ENCODE results near the gene CDCA8. TPM values are rescaled to one million over a fixed set of nuclear protein-coding genes. Genes with fewer than 3 reads are reported as not detected.

The CDCA8 gene
- total RNA-seq, 4 donors from 2014 or later: 0.26 to 0.42 (median 0.40) TPM; not detected in 1

DNA sequence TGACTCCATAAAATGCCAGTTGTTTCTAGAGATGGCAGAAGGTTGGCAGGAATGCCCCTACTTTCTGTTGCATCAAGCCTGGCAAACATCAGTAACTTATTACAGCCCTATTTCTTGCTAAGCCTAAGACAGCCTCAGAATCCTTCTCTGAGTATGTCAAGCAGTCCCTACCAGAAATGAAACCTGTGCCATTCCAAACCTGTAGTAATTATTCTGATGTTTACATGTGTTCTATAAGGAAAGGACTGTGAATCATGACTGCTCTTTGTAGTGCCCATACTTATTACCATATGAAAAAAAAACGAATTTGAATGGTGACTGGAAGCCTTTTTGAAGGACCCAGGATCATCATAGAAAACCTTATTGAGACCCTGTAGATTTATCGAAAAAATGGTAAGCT, 5.4 kb downstream of the CDCA8 start:
- DNase-seq (ENCODE audit: extremely low spot score): no peak
- Histone ChIP-seq H3K27ac (replicated peaks in 1 of 4) (no peak overlapping the region), H3K9me3 (no peaks in the 10 kb centered on the region), H3K4me1 (peaks cover 3 to 4% (median 4%) of the 10 kb centered on the region in 4 donors), H3K4me3 (no peak overlapping the region), H3K36me3 (no peaks in the 10 kb centered on the region), H3K27me3 (no peaks in the 10 kb centered on the region)
- TF ChIP-seq POLR2AphosphoS5 (IDR thresholded peaks at IDR 0.05): no peak
- TF ChIP-seq EP300 (IDR thresholded peaks at IDR 0.05): no peak
- TF ChIP-seq POLR2A (IDR thresholded peaks at IDR 0.05; ENCODE audit: low read depth): no peak
- TF ChIP-seq, protein P1, sequence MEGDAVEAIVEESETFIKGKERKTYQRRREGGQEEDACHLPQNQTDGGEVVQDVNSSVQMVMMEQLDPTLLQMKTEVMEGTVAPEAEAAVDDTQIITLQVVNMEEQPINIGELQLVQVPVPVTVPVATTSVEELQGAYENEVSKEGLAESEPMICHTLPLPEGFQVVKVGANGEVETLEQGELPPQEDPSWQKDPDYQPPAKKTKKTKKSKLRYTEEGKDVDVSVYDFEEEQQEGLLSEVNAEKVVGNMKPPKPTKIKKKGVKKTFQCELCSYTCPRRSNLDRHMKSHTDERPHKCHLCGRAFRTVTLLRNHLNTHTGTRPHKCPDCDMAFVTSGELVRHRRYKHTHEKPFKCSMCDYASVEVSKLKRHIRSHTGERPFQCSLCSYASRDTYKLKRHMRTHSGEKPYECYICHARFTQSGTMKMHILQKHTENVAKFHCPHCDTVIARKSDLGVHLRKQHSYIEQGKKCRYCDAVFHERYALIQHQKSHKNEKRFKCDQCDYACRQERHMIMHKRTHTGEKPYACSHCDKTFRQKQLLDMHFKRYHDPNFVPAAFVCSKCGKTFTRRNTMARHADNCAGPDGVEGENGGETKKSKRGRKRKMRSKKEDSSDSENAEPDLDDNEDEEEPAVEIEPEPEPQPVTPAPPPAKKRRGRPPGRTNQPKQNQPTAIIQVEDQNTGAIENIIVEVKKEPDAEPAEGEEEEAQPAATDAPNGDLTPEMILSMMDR (IDR thresholded peaks at IDR 0.05): no peak
- WGBS: 90% methylated on average over 2 of the region's 2 CpGs
- intact Hi-C loops (cut with DNase I): no loop called here

DNA sequence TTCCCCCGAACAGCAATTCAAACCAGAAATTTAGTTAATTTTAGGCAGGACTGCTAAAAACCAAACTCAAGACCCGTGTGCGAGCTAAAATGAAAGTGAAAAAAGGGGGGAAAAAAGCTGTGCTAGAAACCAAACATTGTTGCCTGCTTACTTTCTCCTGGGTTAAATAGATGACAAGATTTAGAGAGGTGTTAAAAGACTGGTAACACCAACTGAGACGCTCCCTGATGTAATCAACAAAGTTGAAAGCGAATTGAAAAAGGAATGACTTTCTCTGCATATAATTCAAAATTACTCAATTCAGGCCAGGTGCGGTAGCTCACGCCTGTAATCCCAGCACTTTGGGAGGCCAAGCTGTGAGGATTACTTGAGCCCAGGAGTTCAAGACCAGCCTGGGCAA, 6.8 kb downstream of the CDCA8 start:
- TF ChIP-seq POLR2AphosphoS5 (IDR thresholded peaks at IDR 0.05) (no peak), EP300 (IDR thresholded peaks at IDR 0.05) (no peak), POLR2A (IDR thresholded peaks at IDR 0.05; ENCODE audit: low read depth) (no peak)
- TF ChIP-seq, protein P1 (IDR thresholded peaks at IDR 0.05): no peak
- Histone ChIP-seq H3K27me3 (no peaks in the 10 kb centered on the region), H3K27ac (replicated peaks in 1 of 4) (no peak overlapping the region), H3K36me3 (no peaks in the 10 kb centered on the region), H3K4me1 (no peaks in the 10 kb centered on the region), H3K4me3 (no peak overlapping the region), H3K9me3 (no peaks in the 10 kb centered on the region)
- no peak for DNase-seq (ENCODE audit: extremely low spot score)
- 90% methylated on average over 7 of the region's 7 CpGs for WGBS
- intact Hi-C loops (cut with DNase I): no loop called here

DNA sequence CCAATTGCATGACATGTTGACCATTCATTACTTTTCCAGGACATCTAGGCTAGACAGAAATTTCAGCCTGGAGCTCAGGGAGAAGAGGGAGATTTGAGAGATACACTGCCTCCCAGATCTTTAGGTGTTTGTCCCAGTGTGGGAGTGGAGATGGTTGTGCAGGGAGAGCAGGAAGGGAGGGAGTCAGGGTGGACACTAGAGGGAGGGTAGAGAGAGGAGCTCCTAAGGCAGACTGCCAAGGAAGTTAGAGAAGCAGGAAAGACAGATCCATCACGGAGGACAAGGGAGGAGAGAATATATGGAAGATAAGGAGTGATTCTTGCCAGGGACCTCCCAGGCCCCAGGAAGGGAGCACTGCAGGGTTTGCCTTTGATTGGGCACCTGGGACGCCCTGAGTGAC, 8.7 kb downstream of the CDCA8 start:
- H3K36me3 ChIP-seq: no peaks in the 10 kb centered on the region
- H3K27ac ChIP-seq (replicated peaks in 1 of 4): no peak overlapping the region
- TF ChIP-seq POLR2AphosphoS5 (IDR thresholded peaks at IDR 0.05): no peak
- no peak for TF ChIP-seq EP300 (IDR thresholded peaks at IDR 0.05)
- TF ChIP-seq POLR2A (IDR thresholded peaks at IDR 0.05; ENCODE audit: low read depth): no peak
- TF ChIP-seq, protein P1 (IDR thresholded peaks at IDR 0.05): no peak
- DNase-seq (ENCODE audit: extremely low spot score): no peak
- intact Hi-C loops (cut with DNase I): no loop called here
- H3K9me3 ChIP-seq: no peaks in the 10 kb centered on the region
- no peak overlapping the region for H3K4me3 ChIP-seq
- no peaks in the 10 kb centered on the region for H3K27me3 ChIP-seq
- H3K4me1 ChIP-seq: no peaks in the 10 kb centered on the region
- 68% methylated on average over 2 of the region's 2 CpGs for WGBS

DNA sequence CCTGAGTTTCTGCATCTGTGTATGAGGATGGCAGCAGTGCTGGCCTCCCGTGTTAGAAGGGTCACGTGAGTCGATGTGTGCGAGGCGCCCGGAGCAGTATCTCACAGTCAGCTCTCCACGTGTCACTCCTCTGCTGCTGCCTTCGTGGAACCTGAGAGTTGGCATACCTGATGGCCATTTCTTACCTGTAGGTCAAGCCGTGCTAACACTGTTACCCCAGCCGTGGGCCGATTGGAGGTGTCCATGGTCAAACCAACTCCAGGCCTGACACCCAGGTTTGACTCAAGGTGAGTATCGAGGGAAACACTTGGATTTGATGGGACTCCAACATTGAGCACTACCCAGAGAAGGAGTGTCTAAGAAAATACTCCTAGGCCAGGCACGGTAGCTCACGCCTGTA, 10.7 kb downstream of the CDCA8 start:
- TF ChIP-seq EP300 (IDR thresholded peaks at IDR 0.05) (no peak), POLR2AphosphoS5 (IDR thresholded peaks at IDR 0.05) (no peak), POLR2A (IDR thresholded peaks at IDR 0.05; ENCODE audit: low read depth) (no peak)
- TF ChIP-seq, protein P1 (IDR thresholded peaks at IDR 0.05): no peak
- Histone ChIP-seq H3K9me3 (no peaks in the 10 kb centered on the region), H3K4me1 (no peaks in the 10 kb centered on the region), H3K27ac (replicated peaks in 1 of 4) (no peak overlapping the region), H3K36me3 (peaks cover 0 to 8% (median 0%) of the 10 kb centered on the region in 4 donors), H3K27me3 (no peaks in the 10 kb centered on the region), H3K4me3 (no peak overlapping the region)
- intact Hi-C loops (cut with DNase I): no loop called here
- over 99% methylated on average over 14 of the region's 14 CpGs for WGBS
- DNase-seq (ENCODE audit: extremely low spot score): no peak

DNA sequence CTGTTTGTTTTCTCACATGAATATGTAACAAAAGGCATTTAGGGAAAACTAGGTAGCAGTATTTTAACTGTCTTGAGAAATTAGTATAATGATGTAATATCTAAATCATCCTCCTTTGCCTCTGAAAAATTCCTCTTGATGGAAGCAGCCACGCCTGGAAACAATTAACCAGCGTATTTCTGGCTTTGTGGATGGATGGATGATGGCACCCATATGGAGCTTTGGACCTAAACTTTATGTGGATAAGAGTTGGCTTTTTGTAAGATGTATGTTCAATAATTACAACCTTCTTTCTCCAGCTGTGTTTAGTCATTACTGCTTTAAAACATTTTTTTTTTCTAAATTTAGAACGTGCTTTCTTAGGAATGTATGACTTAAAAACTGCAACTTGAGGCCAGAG, 12.7 kb downstream of the CDCA8 start:
- TF ChIP-seq POLR2AphosphoS5 (IDR thresholded peaks at IDR 0.05) (no peak), POLR2A (IDR thresholded peaks at IDR 0.05; ENCODE audit: low read depth) (no peak), EP300 (IDR thresholded peaks at IDR 0.05) (no peak)
- TF ChIP-seq, protein P1 (IDR thresholded peaks at IDR 0.05): no peak
- no peak overlapping the region for H3K27ac ChIP-seq (replicated peaks in 1 of 4)
- no peak overlapping the region for H3K4me3 ChIP-seq
- H3K36me3 ChIP-seq: peaks cover 0 to 20% (median 0%) of the 10 kb centered on the region in 4 donors
- DNase-seq (ENCODE audit: extremely low spot score): no peak
- H3K27me3 ChIP-seq: no peaks in the 10 kb centered on the region
- intact Hi-C loops (cut with DNase I): no loop called here
- WGBS: 62% methylated on average over 3 of the region's 3 CpGs
- H3K4me1 ChIP-seq: no peaks in the 10 kb centered on the region
- no peaks in the 10 kb centered on the region for H3K9me3 ChIP-seq

All from esophagus muscularis mucosa (tissue), 4 donors.